ENCODE data around the gene GRK5.

- TF ChIP-seq CTCF (IDR thresholded peaks at IDR 0.05; ENCODE audit: low read length) (no peak), EZH2 (optimal IDR thresholded peaks at IDR 0.05; ENCODE audit: low read depth, low read length) (no peak)
Measured at GRCh38 chr10:119455609-119456434, 248.5 kb downstream of the GRK5 start.

All from MM.1S (cell line).